ENCODE results near the gene GP1BB.

The GP1BB gene

DNA sequence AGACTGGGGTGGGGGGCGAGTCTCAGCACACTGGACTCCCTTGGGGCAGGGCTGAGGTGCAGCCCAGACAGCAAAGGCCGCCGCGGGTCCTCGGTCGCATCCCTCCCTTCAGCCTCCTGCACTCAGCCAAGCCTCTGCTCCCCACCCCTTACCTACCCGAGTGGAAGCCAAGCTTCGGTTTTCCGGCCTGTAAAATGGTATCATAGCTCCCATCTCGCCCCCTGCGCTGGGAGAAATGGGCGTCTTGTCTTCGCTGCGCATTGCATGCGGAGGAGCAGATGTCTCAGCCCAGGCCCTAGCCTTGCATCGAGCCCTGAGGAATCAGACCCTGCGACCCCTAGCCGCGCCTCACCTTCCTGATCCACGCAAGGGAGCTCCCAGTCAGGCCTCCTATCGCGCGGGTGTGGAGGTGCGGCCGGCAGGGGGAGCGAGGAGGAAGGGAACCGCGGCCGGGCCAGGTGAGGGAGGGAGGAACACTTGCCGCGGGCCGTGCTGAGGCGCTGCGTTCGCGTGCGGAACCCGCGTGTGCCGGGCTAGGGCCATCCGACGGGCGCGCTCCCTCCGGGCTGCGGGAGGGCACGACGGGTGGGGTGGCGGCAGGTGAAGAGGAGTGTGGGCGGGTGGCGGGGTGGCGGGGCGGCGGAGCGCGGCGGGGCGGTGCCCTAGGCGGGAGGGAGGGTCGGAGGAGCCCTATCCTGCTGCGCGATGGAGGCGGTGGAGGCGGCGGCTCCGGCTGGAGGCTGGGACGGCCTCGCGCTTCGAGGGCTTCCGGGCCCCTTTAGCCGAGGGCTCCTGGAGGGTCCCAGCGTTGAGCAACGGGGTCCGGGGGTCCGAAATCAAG lies 33.2 kb downstream of the GP1BB start:
- DNase-seq: peak; percentile 74 to 78

DNA sequence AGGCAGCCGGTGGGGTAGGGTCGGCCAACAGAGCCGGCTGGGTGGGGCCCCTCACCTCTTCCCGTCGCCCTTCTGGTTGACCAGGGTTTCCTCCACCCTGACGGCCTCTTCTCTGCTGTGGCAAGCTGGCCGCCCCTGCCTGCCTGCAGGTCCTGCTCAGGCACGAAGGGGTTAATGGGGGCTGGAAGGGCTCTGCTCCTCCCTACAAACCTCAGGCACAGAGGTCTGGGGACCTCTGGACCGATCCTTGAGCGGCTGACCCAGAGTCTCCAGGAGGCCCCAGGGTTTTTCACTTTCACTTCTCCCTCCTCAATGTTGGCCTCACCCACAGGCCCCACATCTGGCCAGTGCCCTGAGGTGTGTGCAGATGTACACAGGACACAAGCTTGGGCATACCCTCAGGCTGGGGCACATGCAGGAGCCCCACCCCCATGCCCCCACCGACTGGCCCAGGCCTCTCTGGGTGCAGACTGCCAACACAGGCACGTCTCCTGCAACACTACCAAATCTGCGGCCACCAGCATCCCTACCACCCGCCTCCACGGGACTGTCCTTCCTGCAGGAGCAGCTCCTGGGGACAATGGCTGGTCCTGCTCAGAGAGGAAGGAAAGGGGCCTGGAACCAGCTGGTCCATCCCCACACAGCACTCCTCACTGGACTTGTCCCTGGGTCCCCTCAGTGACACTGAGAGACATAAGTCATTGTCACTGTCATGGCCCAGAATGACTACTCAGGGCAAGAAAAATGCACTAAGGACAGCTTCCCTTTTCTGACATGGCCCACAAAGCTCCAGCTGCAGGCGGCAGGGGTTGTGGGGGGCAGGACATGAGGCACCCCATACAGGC lies 34.0 kb downstream of the GP1BB start:
- DNase-seq: no peak

DNA sequence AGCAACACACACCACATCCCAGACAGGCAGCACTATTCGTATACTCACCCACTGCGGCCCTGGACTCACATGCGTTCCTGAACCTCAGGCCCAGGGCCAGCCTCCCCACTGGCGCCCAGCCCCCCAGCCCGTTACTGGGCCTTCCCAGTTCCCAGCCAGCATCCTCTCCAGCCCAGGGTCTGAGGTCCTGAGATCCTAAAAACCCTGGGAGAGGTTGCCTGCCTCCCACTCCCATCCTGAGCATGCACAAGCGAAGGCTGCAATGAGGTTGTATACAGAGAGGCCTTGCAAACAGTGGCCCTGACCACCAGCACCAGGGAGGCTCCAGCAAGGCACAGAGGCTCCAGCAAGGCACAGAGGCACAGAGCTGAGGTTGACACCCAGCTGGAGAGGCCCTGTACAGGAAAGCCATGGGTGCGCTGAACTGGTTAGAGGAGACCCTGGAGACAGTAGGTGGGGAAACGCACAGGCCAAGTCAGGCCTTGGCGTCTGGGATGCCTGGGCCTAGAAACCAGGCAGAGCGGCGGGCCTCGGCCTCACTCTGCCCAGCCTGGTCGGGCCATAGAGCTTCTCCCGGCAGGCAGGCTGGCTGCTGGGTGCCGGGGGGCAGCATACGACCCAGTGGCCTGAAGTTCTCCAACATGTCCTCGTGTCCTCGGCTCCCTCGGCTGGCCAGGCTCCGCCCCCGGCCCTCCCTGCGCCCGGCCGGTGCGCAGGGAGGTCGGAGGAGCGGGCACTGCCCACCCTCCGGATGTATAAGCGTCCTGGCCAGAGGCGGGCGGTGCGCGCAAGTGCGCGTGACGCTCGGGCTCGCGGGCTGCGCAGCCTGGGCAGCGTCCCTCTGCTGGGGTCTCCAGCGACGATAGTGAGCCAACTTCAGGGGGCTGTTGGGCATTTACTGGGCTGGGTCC lies 34.9 kb downstream of the GP1BB start:
- DNase-seq: no peak

DNA sequence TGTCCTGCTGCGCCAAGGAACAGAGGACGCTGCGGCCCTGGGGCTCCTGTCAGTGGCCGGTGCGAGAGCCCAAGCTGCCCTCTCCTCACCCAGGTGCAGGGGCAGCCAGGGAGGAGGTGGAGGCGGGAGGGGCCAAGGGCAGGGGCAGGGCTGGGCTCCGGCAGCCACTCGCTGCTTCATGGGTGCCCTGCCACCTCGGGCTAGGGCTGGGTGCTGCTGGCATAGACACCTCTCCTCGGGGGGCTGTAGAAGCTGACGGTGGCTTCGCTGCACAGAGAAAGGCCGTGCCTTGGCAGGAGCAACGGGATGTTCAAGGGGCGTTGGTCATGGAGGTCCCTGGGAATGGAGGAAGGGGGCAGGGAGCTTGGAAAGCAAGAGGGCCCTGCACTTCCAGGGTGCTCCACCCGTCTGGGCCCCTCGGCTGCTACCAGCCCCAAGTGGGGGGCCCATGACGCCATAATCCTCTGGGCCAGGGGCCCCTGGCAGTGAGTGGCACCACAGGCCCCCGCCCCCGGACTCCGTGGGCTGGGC lies 35.6 kb downstream of the GP1BB start:
- DNase-seq: no peak

DNA sequence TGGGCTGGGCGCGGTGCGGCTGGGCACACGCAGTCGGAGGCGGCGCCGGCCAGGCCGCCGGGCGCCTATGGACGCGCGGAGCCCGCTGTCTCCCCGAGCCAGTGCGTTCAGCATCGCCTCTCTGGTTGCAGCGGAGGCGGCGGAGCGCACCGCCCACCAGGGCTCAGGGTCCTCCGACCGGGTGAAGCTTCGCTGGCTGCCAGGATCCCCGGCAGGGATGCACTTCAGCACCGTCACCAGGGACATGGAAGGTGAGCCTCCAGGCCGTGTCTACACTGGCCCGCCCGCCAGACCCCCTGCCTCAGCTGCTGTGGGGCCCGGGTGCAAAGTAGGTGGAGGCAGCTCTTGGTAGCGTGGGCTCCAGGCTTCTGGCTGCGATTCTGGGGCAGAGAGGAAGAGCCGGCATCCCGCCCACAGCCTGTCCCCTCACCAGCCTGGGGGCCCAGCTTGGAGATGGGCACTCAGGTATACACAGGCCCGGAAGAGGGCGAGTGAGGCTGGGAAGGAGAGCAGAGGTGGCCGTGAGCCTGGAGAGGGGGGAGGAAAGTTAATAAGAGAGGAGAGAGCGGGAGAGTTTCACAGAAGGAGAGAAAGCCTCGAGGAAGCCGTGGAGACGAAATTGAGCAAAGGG lies 36.2 kb downstream of the GP1BB start:
- DNase-seq: no peak

DNA sequence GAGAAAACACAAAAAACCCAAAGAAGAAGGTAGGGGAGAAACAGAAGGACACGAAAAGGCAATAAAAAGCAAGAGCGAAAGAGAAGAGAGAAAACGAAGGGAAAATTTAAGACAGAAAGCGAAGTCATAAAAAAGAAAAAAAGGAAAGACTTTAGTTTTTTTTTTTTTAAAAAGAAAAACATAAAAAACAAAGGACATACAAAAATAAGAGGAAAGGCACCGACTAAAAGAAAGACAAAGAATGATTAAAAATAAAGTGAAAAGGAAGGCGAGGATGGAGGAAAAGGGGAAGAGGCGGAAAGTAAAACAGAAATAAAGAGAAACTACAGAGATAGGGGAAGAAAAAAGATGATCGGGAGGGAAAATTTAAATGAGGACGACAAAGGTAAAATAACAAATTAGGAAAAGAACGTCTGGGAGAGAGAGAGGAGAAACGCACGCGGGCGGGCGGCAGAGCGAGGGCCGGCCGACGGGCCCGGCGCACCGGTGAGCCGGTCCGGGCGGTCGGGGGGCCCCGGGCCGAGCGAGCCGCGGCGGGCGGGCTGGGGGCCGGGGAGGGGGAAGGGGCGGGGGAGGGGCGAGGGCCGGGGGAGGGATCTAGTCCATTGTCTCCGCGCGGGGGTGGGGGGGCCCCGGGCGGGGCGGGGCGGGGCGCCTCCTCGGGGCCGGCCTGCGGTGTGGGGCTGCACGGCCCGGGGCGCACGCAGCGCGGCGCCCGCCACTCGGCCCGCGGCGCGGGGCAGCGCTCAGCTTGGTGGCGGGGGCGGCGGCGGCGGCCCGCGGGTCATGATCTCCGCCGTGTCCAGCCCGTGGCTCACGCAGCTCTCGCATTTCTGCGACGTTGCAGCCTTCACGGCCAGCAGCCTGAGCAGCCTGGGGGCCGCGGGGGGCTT lies 37.0 kb downstream of the GP1BB start, which contains the start of gene TBX1:
TBX1 (plus strand) TSS at position 721 of the 893 bp plus-strand sequence; CDS start at position 787, 66 bp downstream.
- no peak for DNase-seq

DNA sequence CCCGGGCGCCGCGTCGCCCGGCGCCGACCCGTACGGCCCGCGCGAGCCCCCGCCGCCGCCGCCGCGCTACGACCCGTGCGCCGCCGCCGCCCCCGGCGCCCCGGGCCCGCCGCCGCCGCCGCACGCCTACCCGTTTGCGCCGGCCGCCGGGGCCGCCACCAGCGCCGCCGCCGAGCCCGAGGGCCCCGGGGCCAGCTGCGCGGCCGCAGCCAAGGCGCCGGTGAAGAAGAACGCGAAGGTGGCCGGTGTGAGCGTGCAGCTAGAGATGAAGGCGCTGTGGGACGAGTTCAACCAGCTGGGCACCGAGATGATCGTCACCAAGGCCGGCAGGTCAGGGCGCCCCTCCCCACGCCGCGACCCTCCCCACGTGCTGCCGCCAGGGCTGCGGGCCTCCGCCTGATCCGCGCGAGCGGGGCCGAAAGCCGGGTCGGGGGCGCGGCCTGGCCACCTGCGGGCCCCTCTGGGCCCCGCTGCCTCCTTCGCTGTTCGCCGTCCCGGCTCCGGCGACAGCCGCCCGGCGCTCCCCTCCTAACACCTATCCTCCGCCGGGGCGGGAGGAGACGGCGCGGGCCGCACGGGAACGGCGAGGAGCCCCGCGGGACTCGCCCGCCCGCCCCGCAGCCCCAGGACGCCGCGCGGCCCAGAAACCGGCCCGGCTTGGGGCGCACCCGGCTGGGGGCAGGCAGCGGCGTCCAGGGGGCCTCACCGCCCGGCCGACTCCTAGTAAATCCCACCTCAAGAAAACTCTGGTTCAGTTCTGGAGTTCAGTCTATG lies 37.8 kb downstream of the GP1BB start:
- no peak for DNase-seq

DNA sequence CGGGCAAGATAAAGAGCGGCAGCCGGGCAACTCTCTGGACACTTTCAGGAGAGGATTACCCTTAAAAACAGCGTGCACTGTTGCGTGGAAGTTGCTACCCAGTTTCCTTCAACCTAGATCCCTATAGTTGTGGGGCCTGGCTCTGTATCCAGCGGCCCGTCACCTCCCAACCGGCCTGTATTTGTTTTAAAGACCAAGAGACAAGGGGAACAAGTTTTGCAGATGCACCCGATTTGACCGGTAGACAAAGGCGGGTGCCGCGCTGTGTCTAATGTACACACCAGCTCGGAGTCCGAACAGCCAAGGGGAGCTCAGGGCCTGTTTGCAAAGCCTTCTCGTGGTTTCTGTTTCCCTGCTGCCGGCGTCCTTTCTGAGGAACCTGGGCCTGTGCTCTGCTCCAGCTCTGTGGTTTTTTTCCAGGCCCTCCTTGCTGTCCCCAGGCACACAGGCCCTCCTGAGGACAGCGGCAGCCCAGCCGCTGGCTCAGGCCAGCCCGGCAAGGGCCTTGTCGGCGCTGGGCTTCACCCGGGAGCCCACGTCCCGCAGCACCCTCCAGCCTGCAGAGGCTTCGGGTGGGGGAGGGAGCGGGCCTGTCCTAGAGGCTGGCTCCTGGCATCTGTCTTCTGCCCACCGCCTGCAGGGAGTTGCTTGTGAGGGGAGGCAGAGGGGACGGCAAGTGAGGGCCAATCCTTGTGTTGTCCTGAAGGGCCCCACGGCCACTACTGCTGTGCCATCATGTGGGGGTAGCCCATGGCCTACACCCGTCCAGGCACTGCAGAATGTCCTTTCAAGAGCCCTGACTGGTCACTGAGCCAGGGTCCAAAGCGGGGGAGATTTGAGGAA lies 38.6 kb downstream of the GP1BB start:
- DNase-seq: no peak

DNA sequence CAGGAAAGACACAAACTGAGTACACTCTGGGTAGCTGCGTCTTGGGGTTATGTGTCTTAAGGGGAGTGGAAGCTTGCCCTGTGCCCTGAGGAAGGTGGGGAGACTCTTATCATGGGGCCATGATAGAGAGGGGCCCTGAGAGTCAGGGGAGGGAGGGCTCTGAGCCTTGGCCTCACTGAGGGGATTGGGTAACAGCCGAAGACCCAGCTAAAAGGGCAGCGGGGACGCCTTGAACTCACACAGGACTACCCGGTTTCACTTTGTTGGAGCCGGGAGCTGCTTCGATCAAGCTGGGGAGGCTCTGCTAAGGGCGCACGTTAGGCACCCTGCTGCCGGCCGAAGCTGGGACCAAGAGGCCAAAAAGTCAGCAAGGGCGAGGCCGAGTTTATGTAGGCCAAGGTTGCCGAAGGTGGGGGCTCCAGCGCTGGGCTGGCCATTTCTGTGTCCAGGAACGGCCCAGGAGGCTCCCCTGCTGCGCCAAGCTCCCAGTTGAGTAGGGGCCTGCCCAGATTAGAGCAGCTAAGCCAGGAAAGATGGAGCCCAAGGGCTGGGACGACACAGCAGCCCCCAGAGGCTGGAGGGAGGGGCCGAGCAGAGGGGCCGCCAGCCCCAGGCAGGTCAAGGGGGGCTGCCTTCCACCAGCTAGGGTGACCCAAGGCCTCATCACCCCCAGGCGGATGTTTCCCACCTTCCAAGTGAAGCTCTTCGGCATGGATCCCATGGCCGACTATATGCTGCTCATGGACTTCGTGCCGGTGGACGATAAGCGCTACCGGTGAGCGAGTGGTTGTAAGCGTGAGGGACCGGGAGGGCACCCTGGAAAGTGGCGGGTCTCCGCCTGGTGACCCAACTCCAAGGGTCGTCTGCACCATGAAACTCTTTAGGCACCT lies 39.5 kb downstream of the GP1BB start:
- DNase-seq: no peak

DNA sequence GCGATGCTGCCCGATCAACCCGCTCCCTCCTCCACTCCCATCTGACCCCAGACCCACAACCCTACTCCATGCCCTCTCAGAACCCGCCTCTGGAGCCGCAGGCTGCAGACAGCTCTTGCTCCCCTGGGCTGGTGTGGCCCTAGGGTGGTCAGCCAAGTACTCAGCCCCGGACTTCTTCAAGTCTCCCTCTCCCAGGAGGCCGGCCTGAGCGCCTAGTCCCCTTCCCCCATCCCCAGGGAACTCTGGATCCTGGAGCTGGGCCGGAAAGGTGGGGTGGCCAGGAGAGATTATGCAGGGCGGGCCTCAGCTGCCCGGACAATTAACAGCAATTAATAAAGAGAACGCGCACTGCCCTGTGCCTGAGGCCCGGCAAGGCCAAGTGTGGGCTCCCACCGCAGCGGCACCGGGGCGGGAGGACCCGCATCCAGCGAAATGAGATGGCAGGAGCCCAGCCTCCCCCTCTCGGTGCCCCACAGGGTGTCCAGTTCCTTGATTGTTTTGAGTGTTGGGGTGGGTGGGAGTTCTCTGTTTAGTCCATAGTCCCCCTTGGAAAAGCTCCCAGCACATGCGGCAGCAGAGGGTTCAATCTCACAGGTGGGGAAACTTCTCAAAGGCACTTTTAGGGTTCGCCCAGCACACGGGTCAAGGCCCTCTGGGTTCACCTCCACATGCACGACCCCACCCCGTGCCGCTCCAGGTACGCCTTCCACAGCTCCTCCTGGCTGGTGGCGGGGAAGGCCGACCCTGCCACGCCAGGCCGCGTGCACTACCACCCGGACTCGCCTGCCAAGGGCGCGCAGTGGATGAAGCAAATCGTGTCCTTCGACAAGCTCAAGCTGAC lies 40.3 kb downstream of the GP1BB start:
- DNase-seq: no peak

DNA sequence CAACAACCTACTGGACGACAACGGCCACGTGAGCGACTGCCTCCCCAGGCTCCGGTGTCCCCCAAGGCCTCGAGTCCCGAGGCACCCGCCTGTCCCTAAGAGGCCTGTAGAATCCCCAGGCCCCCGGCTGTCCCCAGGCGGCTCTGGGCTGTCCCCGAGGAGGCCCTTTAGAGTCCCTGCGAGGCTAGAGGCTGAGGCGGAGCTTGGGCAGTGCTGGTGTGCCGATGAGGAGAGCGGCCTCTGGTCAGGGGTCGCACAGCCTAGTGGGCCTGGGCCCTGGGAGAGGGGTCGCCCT lies 40.9 kb downstream of the GP1BB start:
- DNase-seq: no peak

DNA sequence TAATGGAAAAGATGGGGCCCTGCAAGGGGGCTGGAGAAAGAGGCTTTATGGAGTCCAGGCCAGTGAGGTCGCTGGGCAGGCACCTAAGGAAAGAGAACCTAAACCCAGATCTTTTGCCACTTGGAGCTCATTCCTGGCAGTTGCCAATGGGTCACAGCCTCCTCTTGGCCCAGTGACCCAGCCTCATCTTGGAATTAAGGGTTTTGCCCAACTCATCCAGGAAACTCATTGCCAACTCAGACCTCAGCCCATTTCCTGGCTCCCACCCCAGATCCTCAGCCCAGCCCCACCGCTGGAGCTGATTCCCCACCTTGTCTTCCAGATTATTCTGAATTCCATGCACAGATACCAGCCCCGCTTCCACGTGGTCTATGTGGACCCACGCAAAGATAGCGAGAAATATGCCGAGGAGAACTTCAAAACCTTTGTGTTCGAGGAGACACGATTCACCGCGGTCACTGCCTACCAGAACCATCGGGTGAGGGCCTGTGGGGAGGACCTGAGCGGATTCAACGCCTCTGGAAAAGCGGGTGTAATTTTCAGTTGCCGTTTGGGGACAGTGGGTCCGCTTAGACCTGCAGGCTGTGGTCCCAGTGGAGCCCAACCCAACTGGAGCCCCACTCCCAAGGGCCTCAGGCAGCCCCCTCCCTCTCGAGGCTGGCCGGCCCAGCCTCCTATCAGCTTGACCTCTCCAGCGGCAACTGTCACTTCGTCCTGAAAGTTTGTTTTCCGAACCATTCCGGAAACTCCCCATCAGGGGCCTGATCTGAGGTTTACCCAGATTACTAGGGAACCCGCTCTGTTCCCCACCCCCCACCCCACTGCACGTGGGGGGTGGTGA lies 41.5 kb downstream of the GP1BB start:
- DNase-seq: no peak

DNA sequence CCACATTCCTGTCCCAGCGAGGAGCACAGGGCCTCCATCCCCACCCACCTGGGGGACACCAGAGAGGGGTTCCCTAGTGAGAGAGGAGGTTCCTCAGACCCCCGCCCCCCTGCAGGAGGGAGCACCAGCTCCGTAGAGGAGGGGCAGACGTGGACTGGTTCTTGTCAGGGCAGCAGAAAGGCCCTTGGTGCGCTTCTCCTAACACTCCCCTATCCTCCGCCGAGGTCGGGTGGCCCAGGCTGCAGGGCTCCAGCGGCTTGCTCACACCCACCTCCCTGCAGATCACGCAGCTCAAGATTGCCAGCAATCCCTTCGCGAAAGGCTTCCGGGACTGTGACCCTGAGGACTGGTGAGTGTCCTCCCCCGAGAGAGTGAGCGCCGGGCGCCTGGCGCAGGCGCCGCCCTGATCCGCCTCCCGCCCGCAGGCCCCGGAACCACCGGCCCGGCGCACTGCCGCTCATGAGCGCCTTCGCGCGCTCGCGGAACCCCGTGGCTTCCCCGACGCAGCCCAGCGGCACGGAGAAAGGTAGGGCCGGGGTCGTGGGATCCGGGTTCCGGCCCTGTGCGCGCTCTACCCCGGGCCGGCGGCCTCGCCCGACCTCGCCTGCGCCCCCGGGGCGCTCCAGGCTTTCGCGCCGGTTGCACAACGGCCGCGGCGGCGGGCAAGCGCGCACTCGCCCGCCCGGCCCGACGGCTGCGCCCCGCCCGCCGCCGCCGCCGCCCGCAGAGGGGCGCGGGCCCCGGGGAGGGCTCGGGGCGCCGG lies 42.3 kb downstream of the GP1BB start:
- DNase-seq: peak in 1 of 2 experiments; percentile 42

DNA sequence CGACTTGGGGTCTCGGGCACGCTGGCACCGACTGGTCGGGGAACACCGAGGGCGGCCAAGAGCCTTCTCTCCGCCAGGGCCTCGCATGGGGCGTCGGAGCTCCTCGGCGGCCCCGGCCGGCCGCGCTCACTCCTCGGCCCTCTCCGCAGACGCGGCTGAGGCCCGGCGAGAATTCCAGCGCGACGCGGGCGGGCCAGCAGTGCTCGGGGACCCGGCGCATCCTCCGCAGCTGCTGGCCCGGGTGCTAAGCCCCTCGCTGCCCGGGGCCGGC lies 42.8 kb downstream of the GP1BB start:
- no peak for DNase-seq

DNA sequence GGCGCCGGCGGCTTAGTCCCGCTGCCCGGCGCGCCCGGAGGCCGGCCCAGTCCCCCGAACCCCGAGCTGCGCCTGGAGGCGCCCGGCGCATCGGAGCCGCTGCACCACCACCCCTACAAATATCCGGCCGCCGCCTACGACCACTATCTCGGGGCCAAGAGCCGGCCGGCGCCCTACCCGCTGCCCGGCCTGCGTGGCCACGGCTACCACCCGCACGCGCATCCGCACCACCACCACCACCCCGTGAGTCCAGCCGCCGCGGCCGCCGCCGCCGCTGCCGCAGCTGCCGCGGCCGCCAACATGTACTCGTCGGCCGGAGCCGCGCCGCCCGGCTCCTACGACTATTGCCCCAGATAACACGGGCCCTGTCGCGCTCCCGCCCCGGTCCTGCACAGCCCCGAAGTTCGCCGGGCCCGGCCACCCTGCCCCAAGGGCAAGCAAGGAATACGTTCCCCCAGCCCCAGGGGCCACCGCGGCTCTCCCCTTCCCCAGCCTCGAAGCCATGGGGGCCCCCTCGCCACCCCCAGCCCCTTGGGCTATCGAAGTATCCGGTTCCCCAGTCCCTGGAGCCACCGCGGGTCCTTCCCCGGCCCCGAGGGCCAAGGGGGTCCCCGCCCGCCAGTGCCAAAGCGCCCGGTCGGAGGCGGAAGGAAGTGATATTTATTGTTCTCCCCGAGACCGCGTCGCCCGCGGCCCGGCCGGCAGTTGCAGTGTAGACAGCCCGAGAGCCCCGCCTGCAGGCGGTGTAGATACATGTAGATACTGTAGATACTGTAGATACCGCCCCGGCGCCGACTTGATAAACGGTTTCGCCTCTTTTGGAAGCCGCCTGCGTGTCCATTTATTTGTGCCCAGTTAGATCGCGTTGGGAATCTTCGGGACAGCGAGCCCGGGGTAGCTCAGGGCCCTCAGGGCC lies 43.4 kb downstream of the GP1BB start:
- peak; percentile 65 to 73 for DNase-seq
